ENCODE results near the gene DHPS.

The DHPS gene

DNA sequence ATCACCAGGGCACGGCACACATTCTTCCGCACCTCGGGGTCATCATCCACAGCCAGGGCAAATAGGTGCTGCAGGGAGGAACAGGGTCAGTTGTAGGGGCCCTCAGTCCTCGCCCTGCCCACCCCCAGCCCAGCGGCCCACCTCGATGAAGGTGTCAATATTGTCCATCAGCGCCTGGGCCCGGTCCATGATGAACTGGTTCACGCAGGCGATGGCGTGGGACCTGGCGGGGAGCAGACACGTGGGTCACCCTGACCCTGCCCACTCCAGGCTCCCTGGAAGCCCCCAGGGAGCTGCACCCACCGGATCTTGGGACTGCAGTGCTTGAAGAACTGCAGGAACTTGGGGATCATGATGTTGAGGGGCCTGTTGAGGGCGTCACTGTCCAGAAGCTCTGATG, 33.4 kb upstream of the DHPS start:
- TF ChIP-seq GATA3 (IDR thresholded peaks at IDR 0.05; ENCODE audit: low read depth, low read length), result no peak
- TF ChIP-seq GATA2 (IDR thresholded peaks at IDR 0.05; ENCODE audit: low read depth, low read length), result no peak

DNA sequence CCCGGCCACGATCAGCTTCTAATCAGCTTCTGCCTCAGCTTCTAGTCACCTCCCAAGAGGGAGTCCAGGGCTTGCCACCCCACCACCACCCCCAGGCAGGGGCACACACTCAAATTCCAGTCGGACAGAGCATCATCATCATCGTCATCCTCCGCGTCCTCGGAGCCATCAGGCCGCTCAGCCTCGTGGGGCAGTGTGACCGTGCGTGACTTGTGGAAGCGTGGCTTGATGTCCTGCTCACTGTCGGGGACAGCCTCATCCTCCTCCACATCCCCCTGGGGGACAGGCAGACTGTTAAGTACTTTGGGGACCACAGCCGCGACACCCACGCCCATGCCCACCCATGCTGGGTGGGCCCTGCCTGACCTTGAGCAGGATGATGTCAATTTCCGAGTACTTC, 29.5 kb upstream of the DHPS start:
- no peak for TF ChIP-seq GATA2 (IDR thresholded peaks at IDR 0.05; ENCODE audit: low read depth, low read length)
- TF ChIP-seq GATA3 (IDR thresholded peaks at IDR 0.05; ENCODE audit: low read depth, low read length), result no peak

DNA sequence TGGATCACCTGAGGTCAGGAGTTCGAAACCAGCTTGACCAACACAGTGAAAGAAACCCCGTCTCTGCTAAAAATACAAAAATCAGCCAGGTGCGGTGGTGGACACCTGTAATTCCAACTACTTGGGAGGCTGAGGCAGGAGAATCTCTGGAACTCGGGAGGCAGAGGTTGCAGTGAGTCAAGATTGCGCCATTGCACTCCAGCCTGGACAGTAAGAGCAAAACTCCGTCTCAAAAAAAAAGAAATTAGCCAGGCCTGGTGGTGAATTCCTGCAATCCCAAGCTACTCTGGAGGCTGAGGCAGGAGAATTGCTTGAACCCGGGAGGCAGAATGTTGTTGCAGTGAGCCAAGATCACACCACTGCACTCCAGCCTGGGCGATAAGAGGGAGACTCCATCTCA, 27.0 kb upstream of the DHPS start:
- TF ChIP-seq GATA2 (IDR thresholded peaks at IDR 0.05; ENCODE audit: low read depth, low read length) (no peak), GATA3 (IDR thresholded peaks at IDR 0.05; ENCODE audit: low read depth, low read length) (no peak)

DNA sequence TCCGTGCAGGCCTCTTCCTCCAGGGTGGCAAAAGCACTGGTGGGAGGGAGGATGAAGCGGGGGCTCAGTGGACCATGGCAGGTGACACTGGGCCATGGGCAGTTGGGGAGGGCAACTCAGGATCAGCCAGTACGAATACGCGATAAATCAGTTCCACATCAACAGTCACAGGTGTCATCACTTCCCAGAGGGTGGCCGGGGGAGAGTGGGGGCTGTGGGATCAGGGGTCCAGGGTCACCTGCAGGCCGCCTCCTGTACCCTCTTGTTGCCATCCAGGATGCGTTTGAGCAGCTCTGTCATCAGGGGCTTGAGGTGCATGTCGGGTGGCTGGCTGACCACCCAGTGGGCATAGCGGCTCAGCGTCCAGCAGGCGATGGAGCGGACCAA, 24.6 kb upstream of the DHPS start:
- no peak for TF ChIP-seq GATA3 (IDR thresholded peaks at IDR 0.05; ENCODE audit: low read depth, low read length)
- TF ChIP-seq GATA2 (IDR thresholded peaks at IDR 0.05; ENCODE audit: low read depth, low read length), result no peak

- TF ChIP-seq GATA2 (IDR thresholded peaks at IDR 0.05; ENCODE audit: low read depth, low read length) (no peak), GATA3 (IDR thresholded peaks at IDR 0.05; ENCODE audit: low read depth, low read length) (no peak)
Observed at GRCh38 chr19:12705654-12706331, 24.1 kb upstream of the DHPS start.

- TF ChIP-seq GATA2 (IDR thresholded peaks at IDR 0.05; ENCODE audit: low read depth, low read length) (no peak), GATA3 (IDR thresholded peaks at IDR 0.05; ENCODE audit: low read depth, low read length) (no peak)
Observed at GRCh38 chr19:12705169-12705568, 23.5 kb upstream of the DHPS start.

DNA sequence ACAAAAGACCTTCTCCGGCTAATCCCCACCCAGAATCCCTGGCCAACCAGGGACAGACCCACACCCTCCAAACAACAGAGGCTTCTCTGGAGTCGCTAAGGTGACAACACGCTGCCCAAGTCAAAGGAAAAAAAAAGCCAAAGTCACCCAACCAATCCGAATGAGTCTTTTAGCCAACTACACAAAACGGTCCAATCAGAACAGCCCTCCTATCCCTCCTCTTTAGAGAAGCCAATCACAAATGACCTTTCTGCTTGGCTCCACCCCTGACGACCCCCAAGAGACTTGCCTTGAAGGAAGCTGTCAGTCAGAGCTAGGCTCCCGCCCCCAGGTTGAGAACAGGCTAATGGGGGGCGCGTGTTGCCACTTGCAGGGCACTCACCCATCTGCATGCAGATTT, 21.4 kb upstream of the DHPS start:
- no peak for TF ChIP-seq GATA2 (IDR thresholded peaks at IDR 0.05; ENCODE audit: low read depth, low read length)
- no peak for TF ChIP-seq GATA3 (IDR thresholded peaks at IDR 0.05; ENCODE audit: low read depth, low read length)

DNA sequence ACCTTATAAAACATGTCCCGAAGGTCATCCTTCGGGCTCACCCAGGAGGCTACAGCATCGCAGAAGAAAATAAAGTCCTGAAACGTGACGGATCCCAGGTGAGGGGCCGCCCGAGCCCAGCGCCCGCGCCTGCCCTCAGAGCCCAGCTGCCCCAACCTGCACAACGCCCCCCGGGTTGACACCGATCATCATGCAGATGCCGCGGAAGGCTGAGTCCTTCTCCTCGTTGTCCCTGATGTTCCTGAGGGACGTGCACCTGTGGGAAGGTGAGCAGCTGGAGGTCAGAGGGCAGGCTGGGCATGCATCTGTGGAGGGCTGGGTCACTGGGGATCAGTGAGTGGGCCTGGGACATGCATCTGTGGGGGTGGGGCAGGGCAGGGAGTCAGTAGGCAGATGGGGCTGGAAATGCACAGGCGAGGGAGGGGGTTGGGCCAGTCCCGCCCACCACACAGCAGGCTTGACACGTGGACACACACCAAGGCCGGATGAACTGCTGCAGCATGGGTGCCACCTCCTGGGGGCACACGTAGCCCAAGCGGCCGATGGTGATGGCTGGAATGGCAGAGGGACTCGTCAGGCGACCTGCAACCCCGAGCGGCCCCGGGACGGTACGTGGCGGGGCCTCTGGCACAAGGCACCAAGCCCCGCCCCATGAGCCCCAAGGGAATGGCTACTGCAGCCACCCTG, 20.1 kb upstream of the DHPS start:
- TF ChIP-seq GATA3 (IDR thresholded peaks at IDR 0.05; ENCODE audit: low read depth, low read length), result no peak

- TF ChIP-seq GATA2 (IDR thresholded peaks at IDR 0.05; ENCODE audit: low read depth, low read length) (no peak), GATA3 (IDR thresholded peaks at IDR 0.05; ENCODE audit: low read depth, low read length) (no peak)
Observed at GRCh38 chr19:12698138-12698537, 16.5 kb upstream of the DHPS start.

DNA sequence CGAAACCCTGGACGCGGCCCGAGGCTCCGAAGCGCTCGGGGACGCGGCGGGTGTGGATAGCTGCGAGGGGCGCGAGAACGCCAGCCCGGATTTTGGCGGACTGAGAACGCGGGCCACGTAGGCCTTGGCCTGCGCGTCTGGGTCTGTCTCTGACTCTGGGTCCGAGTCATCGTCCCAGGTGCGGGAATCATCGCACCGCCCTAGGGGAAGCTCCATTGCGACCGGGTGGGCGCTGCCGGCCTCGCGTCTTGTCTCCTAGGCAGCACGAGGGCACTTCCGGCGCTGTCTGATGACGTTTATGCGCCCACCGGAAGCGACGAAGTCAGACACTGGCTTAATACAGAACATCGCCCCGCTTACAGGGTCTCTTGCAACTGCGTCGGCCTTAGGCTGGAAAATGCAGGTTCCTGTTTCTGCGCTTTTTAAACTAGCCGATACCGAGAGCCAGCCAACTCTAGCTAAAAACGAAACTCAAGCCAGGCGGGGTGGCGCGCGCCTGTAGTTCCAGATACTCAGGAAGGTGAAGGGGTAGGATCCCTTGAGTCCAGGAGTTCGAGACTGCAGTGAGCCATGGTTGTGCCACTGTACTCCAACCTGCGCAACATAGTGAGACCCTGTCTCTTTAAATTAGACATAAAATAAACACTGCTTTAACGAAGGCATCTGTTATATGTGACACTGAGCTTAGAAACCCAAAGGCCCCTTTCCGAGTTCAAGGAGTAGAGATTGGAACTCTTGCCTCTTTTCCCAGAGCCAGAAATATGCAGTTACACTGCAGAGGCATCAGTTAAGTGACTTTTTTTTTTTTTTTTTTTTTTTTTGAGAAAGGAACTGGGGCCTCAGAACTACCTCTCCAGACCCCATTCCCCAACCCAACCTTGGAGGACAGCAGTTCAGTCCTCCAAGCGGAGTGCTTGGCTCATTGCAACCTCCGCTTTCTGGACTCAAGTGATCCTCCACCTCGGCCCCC, 15.0 kb upstream of the DHPS start, which contains the start of gene FBXW9:
Gene FBXW9 (minus strand): TSS at position 266 of the 970 bp plus-strand sequence. CDS start 50 bp downstream, at position 216.
- TF ChIP-seq GATA3 (IDR thresholded peaks at IDR 0.05; ENCODE audit: low read depth, low read length) (no peak), GATA2 (IDR thresholded peaks at IDR 0.05; ENCODE audit: low read depth, low read length) (no peak)

GRCh38 chr19:12695997-12696365, 14.3 kb upstream of the DHPS start:
- TF ChIP-seq GATA3 (IDR thresholded peaks at IDR 0.05; ENCODE audit: low read depth, low read length), result no peak
- TF ChIP-seq GATA2 (IDR thresholded peaks at IDR 0.05; ENCODE audit: low read depth, low read length), result no peak

GRCh38 chr19:12695514-12695913, 13.8 kb upstream of the DHPS start:
- no peak for TF ChIP-seq GATA2 (IDR thresholded peaks at IDR 0.05; ENCODE audit: low read depth, low read length)
- TF ChIP-seq GATA3 (IDR thresholded peaks at IDR 0.05; ENCODE audit: low read depth, low read length), result no peak

DNA sequence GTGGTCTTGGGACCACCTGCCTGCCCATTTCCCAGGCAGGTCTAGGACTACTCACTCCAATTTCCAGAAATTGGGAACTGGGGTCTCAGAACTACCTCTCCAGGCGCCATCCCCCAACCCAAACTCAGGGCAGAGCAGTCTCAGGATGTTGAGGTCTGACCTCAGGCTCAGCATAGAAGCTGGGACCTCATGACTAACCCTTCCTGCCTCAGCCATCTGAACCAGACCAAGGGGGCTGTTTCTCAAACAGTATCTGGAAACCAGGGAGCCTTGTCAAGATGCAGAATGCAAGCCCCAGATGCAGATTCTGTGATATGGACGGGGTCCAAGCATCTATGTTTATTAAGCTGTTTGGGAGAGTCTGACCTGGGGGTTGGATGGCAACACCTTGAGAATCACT, 13.4 kb upstream of the DHPS start:
- TF ChIP-seq GATA2 (IDR thresholded peaks at IDR 0.05; ENCODE audit: low read depth, low read length) (no peak), GATA3 (IDR thresholded peaks at IDR 0.05; ENCODE audit: low read depth, low read length) (no peak)

- TF ChIP-seq GATA3 (IDR thresholded peaks at IDR 0.05; ENCODE audit: low read depth, low read length) (no peak), GATA2 (IDR thresholded peaks at IDR 0.05; ENCODE audit: low read depth, low read length) (no peak)
Observed at GRCh38 chr19:12694641-12695040, 13.0 kb upstream of the DHPS start.

Data from SH-SY5Y (cell line).